HUES48 (cell line): ENCODE data around the gene CRIP3.
"Not testable (repeated sequence)": the region's sequence is repeated elsewhere in the genome, so short reads cannot be mapped to it uniquely, and the experiment has no call there.

ENCODE experiments used
- H3K27ac ChIP-seq: one replicate; pipeline ENCODE4 v1.7.0; 2013; ENCODE audit warnings: low read depth, low read length, inconsistent platforms
- H3K27me3 ChIP-seq: 2 replicates; pipeline ENCODE4 v1.6.1; 2013; ENCODE audit warnings: mild to moderate bottlenecking, low read length; ENCODE audit not compliant: control insufficient read depth, insufficient read depth
- H3K36me3 ChIP-seq: 2 replicates; pipeline ENCODE4 v1.6.1; 2013; ENCODE audit warnings: low read length; ENCODE audit not compliant: control insufficient read depth, insufficient read depth
- H3K4me1 ChIP-seq: 2 replicates; pipeline ENCODE4 v1.6.1; 2013; ENCODE audit warnings: mild to moderate bottlenecking, low read length; ENCODE audit not compliant: control insufficient read depth, insufficient read depth
- H3K4me3 ChIP-seq: 2 replicates; pipeline ENCODE4 v1.5.1; 2013; ENCODE audit warnings: mild to moderate bottlenecking, low read depth, low read length
- H3K9ac ChIP-seq: 2 replicates; pipeline ENCODE4 v1.6.1; 2013; ENCODE audit warnings: mild to moderate bottlenecking, low read depth, low read length, moderate library complexity
- H3K9me3 ChIP-seq: 2 replicates; pipeline ENCODE4 v1.6.1; 2013; ENCODE audit warnings: low read length; ENCODE audit not compliant: control insufficient read depth, insufficient read depth

The CRIP3 gene

DNA sequence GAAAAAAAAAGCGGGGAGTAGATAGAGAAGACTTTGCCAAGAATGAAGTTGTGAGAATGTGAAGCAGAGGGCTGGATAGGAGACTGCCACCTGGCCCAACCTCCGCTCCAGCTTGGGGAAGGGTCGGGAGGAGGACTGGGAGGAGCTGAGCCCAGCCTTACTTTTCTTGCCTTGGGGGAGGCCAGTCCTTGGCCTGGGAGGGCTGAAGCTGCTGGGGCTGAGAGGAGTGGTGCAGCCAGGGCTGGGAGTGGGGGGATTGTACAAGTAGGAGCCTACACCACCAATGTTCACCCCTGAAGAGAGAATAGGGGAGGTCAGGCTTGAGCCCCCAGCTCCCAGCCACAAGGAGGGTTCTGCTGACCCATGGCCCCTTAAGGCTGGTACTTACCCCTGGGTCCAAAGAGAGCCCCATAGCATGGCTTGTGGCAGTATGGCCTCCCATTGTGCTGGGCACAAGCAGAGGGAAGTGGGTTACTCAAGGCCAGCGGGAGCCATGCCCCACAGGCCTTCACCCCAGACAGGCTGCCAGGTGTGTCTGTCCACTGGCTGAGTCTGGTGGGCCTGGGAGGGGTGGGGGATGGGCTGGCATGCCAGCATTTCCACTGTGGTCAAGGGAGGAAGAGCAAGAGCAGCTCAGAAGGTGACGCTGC, 1.1 kb downstream of the CRIP3 start:
- no peak overlapping the region for H3K27ac ChIP-seq
- H3K9me3 ChIP-seq, result no peaks in the 10 kb centered on the region
- H3K4me1 ChIP-seq, result peaks cover 5% of the 10 kb centered on the region
- no peaks in the 10 kb centered on the region; the same call in 1 of the 2 replicates for H3K27me3 ChIP-seq
- peak overlapping the region; percentile 63; the same call in 1 of the 2 replicates for H3K4me3 ChIP-seq
- H3K36me3 ChIP-seq, result no peaks in the 10 kb centered on the region
- no peak overlapping the region for H3K9ac ChIP-seq

GRCh38 chr6:43306086-43306485, 2.5 kb downstream of the CRIP3 start:
- Histone ChIP-seq H3K36me3 (no peaks in the 10 kb centered on the region), H3K4me1 (peaks cover 5% of the 10 kb centered on the region), H3K9me3 (no peaks in the 10 kb centered on the region), H3K9ac (no peak overlapping the region), H3K27ac (no peak overlapping the region), H3K27me3 (no peaks in the 10 kb centered on the region), H3K4me3 (no peak overlapping the region)

GRCh38 chr6:43304882-43305281, 3.7 kb downstream of the CRIP3 start:
- no peaks in the 10 kb centered on the region for H3K27me3 ChIP-seq
- peaks cover 5% of the 10 kb centered on the region for H3K4me1 ChIP-seq

GRCh38 chr6:43304361-43304760, 4.3 kb downstream of the CRIP3 start:
- Histone ChIP-seq H3K9me3 (no peaks in the 10 kb centered on the region), H3K4me1 (peaks cover 5% of the 10 kb centered on the region), H3K27me3 (no peaks in the 10 kb centered on the region), H3K9ac (no peak overlapping the region), H3K4me3 (no peak overlapping the region), H3K36me3 (no peaks in the 10 kb centered on the region), H3K27ac (no peak overlapping the region)

More at GRCh38 chr6:43304882-43305281, 3.7 kb downstream of the CRIP3 start:
- H3K27ac ChIP-seq, result no peak overlapping the region
- no peak overlapping the region for H3K9ac ChIP-seq
- no peaks in the 10 kb centered on the region for H3K36me3 ChIP-seq
- H3K9me3 ChIP-seq, result no peaks in the 10 kb centered on the region
- H3K4me3 ChIP-seq, result no peak overlapping the region

GRCh38 chr6:43303751-43304331, 4.8 kb downstream of the CRIP3 start:
- Histone ChIP-seq H3K4me3 (no peak overlapping the region), H3K9me3 (no peaks in the 10 kb centered on the region), H3K27ac (no peak overlapping the region), H3K36me3 (no peaks in the 10 kb centered on the region), H3K9ac (no peak overlapping the region), H3K4me1 (peaks cover under 1% of the 10 kb centered on the region; the same call in 1 of the 2 replicates), H3K27me3 (no peaks in the 10 kb centered on the region)

GRCh38 chr6:43303006-43303405, 5.6 kb downstream of the CRIP3 start:
- not testable (repeated sequence) for H3K27ac ChIP-seq, H3K4me3 ChIP-seq, H3K9ac ChIP-seq, H3K9me3 ChIP-seq, H3K36me3 ChIP-seq, H3K4me1 ChIP-seq, H3K27me3 ChIP-seq

- Histone ChIP-seq H3K27ac (no peak overlapping the region), H3K9ac (no peak overlapping the region), H3K4me3 (no peak overlapping the region), H3K9me3 (no peaks in the 10 kb centered on the region), H3K4me1 (no peaks in the 10 kb centered on the region), H3K36me3 (no peaks in the 10 kb centered on the region), H3K27me3 (peaks cover 4% of the 10 kb centered on the region; the same call in 1 of the 2 replicates)
Observed at GRCh38 chr6:43302126-43302525, 6.5 kb downstream of the CRIP3 start.

GRCh38 chr6:43301081-43301870, 7.3 kb downstream of the CRIP3 start:
- Histone ChIP-seq H3K9me3 (no peaks in the 10 kb centered on the region), H3K4me3 (no peak overlapping the region), H3K27me3 (peaks cover 4% of the 10 kb centered on the region; the same call in 1 of the 2 replicates), H3K9ac (no peak overlapping the region), H3K36me3 (no peaks in the 10 kb centered on the region), H3K27ac (no peak overlapping the region), H3K4me1 (no peaks in the 10 kb centered on the region)

DNA sequence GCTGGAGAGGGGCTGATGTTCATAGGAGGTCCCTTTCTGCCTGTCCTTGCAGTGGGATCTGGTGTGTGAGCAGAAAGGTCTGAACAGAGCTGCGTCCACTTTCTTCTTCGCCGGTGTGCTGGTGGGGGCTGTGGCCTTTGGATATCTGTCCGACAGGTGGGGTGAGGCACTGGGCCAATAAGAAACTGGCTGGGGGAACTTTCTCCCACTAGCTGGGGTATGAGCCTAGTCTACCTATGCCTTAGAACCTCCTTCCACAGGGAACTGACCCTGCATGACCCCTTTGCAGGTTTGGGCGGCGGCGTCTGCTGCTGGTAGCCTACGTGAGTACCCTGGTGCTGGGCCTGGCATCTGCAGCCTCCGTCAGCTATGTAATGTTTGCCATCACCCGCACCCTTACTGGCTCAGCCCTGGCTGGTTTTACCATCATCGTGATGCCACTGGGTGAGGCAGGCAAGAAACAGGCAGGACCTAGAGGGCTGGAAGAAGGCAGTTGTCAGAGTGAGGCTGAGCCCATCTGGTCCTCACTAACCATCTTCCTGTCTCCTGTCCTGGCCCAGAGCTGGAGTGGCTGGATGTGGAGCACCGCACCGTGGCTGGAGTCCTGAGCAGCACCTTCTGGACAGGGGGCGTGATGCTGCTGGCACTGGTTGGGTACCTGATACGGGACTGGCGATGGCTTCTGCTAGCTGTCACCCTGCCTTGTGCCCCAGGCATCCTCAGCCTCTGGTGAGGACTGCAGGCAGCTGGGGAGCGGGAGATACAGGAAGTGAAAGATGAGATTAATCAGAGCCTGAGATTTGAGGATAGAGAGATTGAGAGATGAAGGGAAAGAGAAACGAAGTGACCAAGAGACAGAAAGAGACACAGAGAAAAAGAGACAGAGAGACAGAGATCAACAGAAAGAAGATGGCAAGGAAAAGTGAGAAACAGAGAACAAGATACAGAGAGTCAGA, 9.0 kb downstream of the CRIP3 start:
- Histone ChIP-seq H3K27me3 (peaks cover 4% of the 10 kb centered on the region; the same call in 1 of the 2 replicates), H3K4me3 (no peak overlapping the region), H3K27ac (no peak overlapping the region), H3K4me1 (no peaks in the 10 kb centered on the region), H3K9me3 (no peaks in the 10 kb centered on the region), H3K9ac (no peak overlapping the region), H3K36me3 (no peaks in the 10 kb centered on the region)

- Histone ChIP-seq H3K4me1 (no peaks in the 10 kb centered on the region), H3K9ac (no peak overlapping the region), H3K9me3 (no peaks in the 10 kb centered on the region), H3K4me3 (no peak overlapping the region), H3K27ac (no peak overlapping the region), H3K36me3 (no peaks in the 10 kb centered on the region), H3K27me3 (peaks cover 4% of the 10 kb centered on the region; the same call in 1 of the 2 replicates)
Observed at GRCh38 chr6:43298565-43299337, 9.9 kb downstream of the CRIP3 start.
